PFSK-1 (cell line): Measurements from ENCODE around the gene PAX2.

Experiments used
- FOXP2 ChIP-seq: optimal IDR thresholded peaks from 2 replicates; pipeline ENCODE3; 2011; ENCODE audit warnings: borderline replicate concordance, control low read depth, inconsistent platforms; ENCODE audit not compliant: insufficient read depth; ENCODE audit errors: extremely low read length, extremely low read depth
- POLR2AphosphoS5 ChIP-seq: IDR thresholded peaks from 2 replicates; pipeline ENCODE4 v1.6.1; 2012; ENCODE audit warnings: low read depth, mild to moderate bottlenecking, control low read depth, low read length, moderate library complexity
- SIN3A ChIP-seq: IDR thresholded peaks from 2 replicates; pipeline ENCODE4 v1.6.1; 2012; ENCODE audit warnings: mild to moderate bottlenecking, low read length, moderate library complexity, borderline replicate concordance; ENCODE audit not compliant: insufficient read depth
- TAF1 ChIP-seq: IDR thresholded peaks from 2 replicates; pipeline ENCODE4 v1.6.1; 2012; ENCODE audit warnings: low read length, control low read depth, borderline replicate concordance; ENCODE audit not compliant: insufficient read depth
- TF ChIP-seq, protein P1 (sequence below), 2 experiments: IDR thresholded peaks; 2 replicates each; pipeline versions ENCODE4 v1.6.1 to v1.8.0; 2011 to 2012; ENCODE audit warnings: low read depth in 2 of 2, low read length in 2 of 2, control low read depth in 1 of 2, inconsistent platforms in 1 of 2, mild to moderate bottlenecking in 1 of 2, moderate library complexity in 1 of 2; ENCODE audit not compliant: insufficient read depth in 1 of 2

PAX2 gene

GRCh38 chr10:100810091-100810834 is 64.9 kb downstream of the PAX2 start:
- TF ChIP-seq SIN3A: no peak
- TF ChIP-seq, protein P1, sequence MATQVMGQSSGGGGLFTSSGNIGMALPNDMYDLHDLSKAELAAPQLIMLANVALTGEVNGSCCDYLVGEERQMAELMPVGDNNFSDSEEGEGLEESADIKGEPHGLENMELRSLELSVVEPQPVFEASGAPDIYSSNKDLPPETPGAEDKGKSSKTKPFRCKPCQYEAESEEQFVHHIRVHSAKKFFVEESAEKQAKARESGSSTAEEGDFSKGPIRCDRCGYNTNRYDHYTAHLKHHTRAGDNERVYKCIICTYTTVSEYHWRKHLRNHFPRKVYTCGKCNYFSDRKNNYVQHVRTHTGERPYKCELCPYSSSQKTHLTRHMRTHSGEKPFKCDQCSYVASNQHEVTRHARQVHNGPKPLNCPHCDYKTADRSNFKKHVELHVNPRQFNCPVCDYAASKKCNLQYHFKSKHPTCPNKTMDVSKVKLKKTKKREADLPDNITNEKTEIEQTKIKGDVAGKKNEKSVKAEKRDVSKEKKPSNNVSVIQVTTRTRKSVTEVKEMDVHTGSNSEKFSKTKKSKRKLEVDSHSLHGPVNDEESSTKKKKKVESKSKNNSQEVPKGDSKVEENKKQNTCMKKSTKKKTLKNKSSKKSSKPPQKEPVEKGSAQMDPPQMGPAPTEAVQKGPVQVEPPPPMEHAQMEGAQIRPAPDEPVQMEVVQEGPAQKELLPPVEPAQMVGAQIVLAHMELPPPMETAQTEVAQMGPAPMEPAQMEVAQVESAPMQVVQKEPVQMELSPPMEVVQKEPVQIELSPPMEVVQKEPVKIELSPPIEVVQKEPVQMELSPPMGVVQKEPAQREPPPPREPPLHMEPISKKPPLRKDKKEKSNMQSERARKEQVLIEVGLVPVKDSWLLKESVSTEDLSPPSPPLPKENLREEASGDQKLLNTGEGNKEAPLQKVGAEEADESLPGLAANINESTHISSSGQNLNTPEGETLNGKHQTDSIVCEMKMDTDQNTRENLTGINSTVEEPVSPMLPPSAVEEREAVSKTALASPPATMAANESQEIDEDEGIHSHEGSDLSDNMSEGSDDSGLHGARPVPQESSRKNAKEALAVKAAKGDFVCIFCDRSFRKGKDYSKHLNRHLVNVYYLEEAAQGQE (IDR thresholded peaks at IDR 0.05; ENCODE audit: insufficient read depth in 1 of 2, low read depth in 2 of 2, low read length in 2 of 2): no peak

DNA sequence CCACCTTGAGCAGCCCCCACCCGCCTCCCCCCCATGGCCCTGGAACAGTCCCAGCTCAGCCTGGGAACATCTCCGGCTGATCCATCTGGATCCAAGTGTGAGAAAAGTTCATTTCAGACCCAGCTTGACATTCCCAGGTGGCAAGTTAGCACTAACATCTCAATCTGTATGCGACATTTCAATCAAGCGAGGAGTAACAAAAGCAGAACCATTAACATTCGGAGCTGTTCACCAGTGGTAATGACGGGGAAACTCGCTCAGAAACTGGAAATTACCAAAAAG is 65.4 kb downstream of the PAX2 start:
- TF ChIP-seq SIN3A: no peak
- no peak for TF ChIP-seq TAF1
- TF ChIP-seq FOXP2: no peak
- TF ChIP-seq POLR2AphosphoS5: no peak
- TF ChIP-seq, protein P1 (IDR thresholded peaks at IDR 0.05; ENCODE audit: insufficient read depth in 1 of 2, low read depth in 2 of 2, low read length in 2 of 2): no peak

GRCh38 chr10:100811261-100811660 is 65.9 kb downstream of the PAX2 start:
- TF ChIP-seq TAF1: no peak
- no peak for TF ChIP-seq FOXP2
- TF ChIP-seq SIN3A: no peak
- no peak for TF ChIP-seq POLR2AphosphoS5
- TF ChIP-seq, protein P1 (IDR thresholded peaks at IDR 0.05; ENCODE audit: insufficient read depth in 1 of 2, low read depth in 2 of 2, low read length in 2 of 2): no peak

DNA sequence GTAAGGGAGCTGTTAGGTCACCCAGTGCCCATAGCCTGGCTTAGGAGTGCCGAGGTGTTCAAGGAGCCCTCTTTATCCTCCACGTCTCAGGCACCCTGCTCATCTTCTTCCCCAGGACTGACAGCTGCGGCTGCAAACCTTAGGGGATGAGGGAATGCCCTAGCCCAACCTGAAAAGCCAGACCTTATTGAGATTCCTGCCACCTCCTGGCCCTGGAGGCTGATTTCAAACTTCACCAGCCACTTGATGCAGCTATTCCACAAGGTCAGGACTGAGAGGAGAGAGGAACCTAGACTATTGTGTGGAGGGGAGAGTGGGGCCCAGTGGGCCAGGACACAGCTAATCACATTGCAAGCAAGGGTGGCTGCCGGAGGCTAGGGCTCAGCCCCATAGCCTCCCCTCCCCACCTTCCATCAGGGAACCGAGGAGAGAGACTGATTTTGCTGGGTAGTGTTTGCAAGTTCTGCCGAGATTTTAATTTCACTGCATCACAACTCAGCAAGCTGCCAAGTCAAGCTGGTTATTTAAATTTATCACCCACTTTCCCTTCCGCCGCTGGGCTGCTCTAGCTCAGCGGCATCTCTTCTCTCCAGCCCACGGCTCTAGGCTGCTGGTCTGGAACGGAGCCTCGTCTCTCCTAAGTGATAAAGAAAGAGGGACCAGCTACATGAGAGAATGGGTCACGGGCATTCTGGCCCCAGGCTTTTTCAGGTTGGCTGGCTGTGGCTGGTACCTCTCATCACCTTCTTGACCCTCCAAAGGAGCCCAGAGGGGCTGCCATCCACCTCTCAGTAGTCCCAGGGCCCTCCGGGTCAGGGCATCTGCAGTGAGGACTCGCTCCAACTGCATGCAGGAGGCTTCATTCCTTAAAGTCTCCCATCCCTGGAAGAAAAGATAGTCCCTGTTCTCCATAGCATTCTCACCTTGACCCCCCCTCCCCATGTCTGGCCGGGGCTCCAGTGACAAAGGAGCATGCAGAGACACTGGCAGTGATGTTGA is 66.7 kb downstream of the PAX2 start:
- TF ChIP-seq, protein P1 (IDR thresholded peaks at IDR 0.05; ENCODE audit: insufficient read depth in 1 of 2, low read depth in 2 of 2, low read length in 2 of 2): no peak
- TF ChIP-seq TAF1 (no peak), SIN3A (no peak), POLR2AphosphoS5 (no peak), FOXP2 (no peak)
